A549 (cell line): ENCODE results near the gene ZNF407. TPM values are rescaled to one million over a fixed set of nuclear protein-coding genes. Genes with fewer than 3 reads are reported as not detected.

Experiments used
- ATAC-seq, 2 experiments: fragments of 200-7000 bp in 1 of 2; fragments of >200 bp in 1 of 2; cut with Nextera tagmentation in 1 of 2; cut with Tn5 transposase in 1 of 2; 3 replicates each; pipeline versions ENCODE4 v1.8.0 to v1.9.1; 2018 to 2020; ENCODE audit warnings: mild to moderate bottlenecking in 1 of 2, moderate library complexity in 1 of 2
- CTCF ChIA-PET: fragments of 300-600 bp; sonication (Branson Sonifier 250); formaldehyde crosslinking; extraction: SDS; loops from one replicate; lab custom pipeline; 2021; ENCODE audit warnings: antibody characterized with exemption, inconsistent platforms; lab: Yijun Ruan, JAX
- POLR2A ChIA-PET: fragments of 350-600 bp; formaldehyde crosslinking; extraction: SDS; loops from one replicate; lab custom pipeline; 2021; ENCODE audit warnings: antibody characterized with exemption, inconsistent platforms; lab: Yijun Ruan, JAX
- DNase-seq, 2 experiments: peaks; one replicate each; pipeline versions ENCODE4 v3.0.0 to v3.0.0-alpha.2; 2011 to 2016; ENCODE audit warnings: low read depth in 1 of 2, low spot score in 1 of 2
- FAIRE-seq: peaks from 2 replicates; lab custom pipeline; 2011; peaks lifted over from hg19 to GRCh38; lab: Jason Lieb, UNC
- H3K27ac ChIP-seq, 2 experiments: fragments of >200 bp; sonication (Bioruptor Twin); formaldehyde crosslinking; 3 replicates each; pipeline ENCODE4 v1.5.1; 2016 to 2017
- H3K4me1 ChIP-seq: fragments of >200 bp; sonication (Bioruptor Twin); formaldehyde crosslinking; 3 replicates; pipeline ENCODE4 v1.6.1; 2016
- H3K4me2 ChIP-seq: fragments of >200 bp; sonication (Bioruptor Twin); formaldehyde crosslinking; 3 replicates; pipeline ENCODE4 v1.6.1; 2016
- H3K4me3 ChIP-seq: fragments of >200 bp; sonication (Bioruptor Twin); formaldehyde crosslinking; 3 replicates; pipeline ENCODE4 v1.5.1; 2016
- H3K9me3 ChIP-seq: fragments of >200 bp; sonication (Bioruptor Twin); formaldehyde crosslinking; 3 replicates; pipeline ENCODE4 v1.6.1; 2016
- BHLHE40 ChIP-seq: IDR thresholded peaks from 2 replicates; pipeline ENCODE4 v1.6.1; 2012; ENCODE audit warnings: low read depth, low read length, inconsistent platforms
- CEBPB ChIP-seq, 2 experiments: fragments of >200 bp in 1 of 2; sonication (Bioruptor Twin) in 1 of 2; formaldehyde crosslinking in 1 of 2; IDR thresholded peaks; 2 replicates each; pipeline ENCODE4 v1.6.1; 2012 to 2016
- CHD2 ChIP-seq: fragments of 150-350 bp; IDR thresholded peaks from 2 replicates; pipeline ENCODE4 v1.6.1; 2014; ENCODE audit warnings: low read length; ENCODE audit not compliant: partially characterized antibody
- CHD4 ChIP-seq: fragments of 200-600 bp; sonication (generic); IDR thresholded peaks from 2 replicates; pipeline ENCODE4 v1.6.1; 2016; ENCODE audit warnings: antibody characterized with exemption, mild to moderate bottlenecking, borderline replicate concordance
- EHMT2 ChIP-seq: fragments of 200-600 bp; sonication (generic); IDR thresholded peaks from 2 replicates; pipeline ENCODE4 v1.6.1; 2016; ENCODE audit warnings: antibody characterized with exemption, low read depth, mild to moderate bottlenecking, moderate library complexity
- ESRRA ChIP-seq: fragments of 150-350 bp; IDR thresholded peaks from 2 replicates; pipeline ENCODE4 v1.6.1; 2014; ENCODE audit warnings: mild to moderate bottlenecking, low read length, borderline replicate concordance
- GATA3 ChIP-seq: IDR thresholded peaks from 2 replicates; pipeline ENCODE4 v1.6.1; 2012; ENCODE audit warnings: borderline replicate concordance
- HMGXB4 ChIP-seq: fragments of 250-450 bp; sonication (Bioruptor Pico); IDR thresholded peaks from 2 replicates; pipeline ENCODE4 v1.5.0; 2021; ENCODE audit warnings: mild to moderate bottlenecking, moderate library complexity, borderline replicate concordance
- HOXB13 ChIP-seq: fragments of 250-450 bp; sonication (Bioruptor Pico); IDR thresholded peaks from 2 replicates; pipeline ENCODE4 v1.5.0; 2020; ENCODE audit warnings: low read depth, mild to moderate bottlenecking, moderate library complexity
- JUN ChIP-seq, 2 experiments: fragments of >200 bp; sonication (Bioruptor Twin); formaldehyde crosslinking; IDR thresholded peaks; 2 replicates in 1 of 2; 3 replicates in 1 of 2; pipeline ENCODE4 v1.6.1; 2016 to 2017
- MAFK ChIP-seq: fragments of 450-650 bp; IDR thresholded peaks from 2 replicates; pipeline ENCODE4 v1.6.1; 2014; ENCODE audit not compliant: partially characterized antibody
- MAX ChIP-seq: IDR thresholded peaks from 2 replicates; pipeline ENCODE4 v1.6.1; 2012
- MYC ChIP-seq: IDR thresholded peaks from 2 replicates; pipeline ENCODE4 v1.6.1; 2012; ENCODE audit warnings: mild to moderate bottlenecking, inconsistent platforms, low read length, improper control_type of control experiment, borderline replicate concordance
- NPAS2 ChIP-seq: fragments of 250-450 bp; sonication (Bioruptor Pico); IDR thresholded peaks from 2 replicates; pipeline ENCODE4 v1.8.0; 2022; ENCODE audit warnings: mild to moderate bottlenecking, moderate library complexity, borderline replicate concordance
- PHF8 ChIP-seq: fragments of 200-600 bp; sonication (generic); IDR thresholded peaks from 2 replicates; pipeline ENCODE4 v1.6.1; 2016; ENCODE audit warnings: low read depth, mild to moderate bottlenecking, antibody characterized with exemption, moderate library complexity, borderline replicate concordance
- POLR2AphosphoS2 ChIP-seq: conservative IDR thresholded peaks from 2 replicates; pipeline ENCODE4 v1.6.1; 2012; ENCODE audit warnings: low read length, improper control_type of control experiment, inconsistent platforms
- RAD21 ChIP-seq, 2 experiments: fragments of >200 bp in 1 of 2; sonication (Bioruptor Twin) in 1 of 2; formaldehyde crosslinking in 1 of 2; IDR thresholded peaks in 1 of 2; conservative IDR thresholded peaks in 1 of 2; 2 replicates in 1 of 2; 3 replicates in 1 of 2; pipeline ENCODE4 v1.6.1; 2012 to 2018; ENCODE audit warnings: inconsistent platforms in 1 of 2
- RFX5 ChIP-seq: fragments of 450-650 bp; IDR thresholded peaks from 2 replicates; pipeline ENCODE4 v1.7.1; 2014; ENCODE audit warnings: antibody characterized with exemption, mild to moderate bottlenecking, moderate library complexity
- RNF2 ChIP-seq: fragments of 200-600 bp; sonication (generic); IDR thresholded peaks from 2 replicates; pipeline ENCODE4 v1.6.1; 2016; ENCODE audit warnings: low read depth, mild to moderate bottlenecking, antibody characterized with exemption, moderate library complexity, borderline replicate concordance
- SREBF2 ChIP-seq: fragments of 450-650 bp; IDR thresholded peaks from 2 replicates; pipeline ENCODE4 v1.6.1; 2014; ENCODE audit warnings: mild to moderate bottlenecking, moderate library complexity
- TFCP2L1 ChIP-seq: fragments of 250-450 bp; sonication (Bioruptor Pico); IDR thresholded peaks from 2 replicates; pipeline ENCODE4 v1.5.0; 2021; ENCODE audit warnings: mild to moderate bottlenecking
- TP53 ChIP-seq: fragments of 250-450 bp; sonication (Bioruptor Pico); IDR thresholded peaks from 2 replicates; pipeline ENCODE4 v1.5.0; 2021; ENCODE audit warnings: mild to moderate bottlenecking, moderate library complexity
- ZSCAN20 ChIP-seq: fragments of 250-450 bp; sonication (Bioruptor Pico); IDR thresholded peaks from 2 replicates; pipeline ENCODE4 v1.8.0; 2022; ENCODE audit warnings: mild to moderate bottlenecking, moderate library complexity
- WGBS: methylation state at CpG from one replicate; pipeline ENCODE4 v1.1.6; 2017; ENCODE audit errors: missing lambda C conversion rate; 5-methylcytosine and 5-hydroxymethylcytosine counted together
- polyA plus RNA-seq, 4 experiments: library from polyadenylated mRNA; depleted of rRNA in 3 of 4; stranded (reverse); fragments of >200 nt; fragmentation: RNase III in 1 of 4; extraction: RNeasy Plus Mini Kit Qiagen cat#74134 plus additional on column Dnase treatment in 1 of 4; gene quantifications; 2 replicates in 3 of 4; 3 replicates in 1 of 4; pipeline ENCODE4 v1.2.3, GENCODE V29; 2011 to 2017
- TF ChIP-seq, protein P1 (sequence below): fragments of >200 bp; sonication (Bioruptor Twin); formaldehyde crosslinking; IDR thresholded peaks from 3 replicates; pipeline ENCODE4 v1.5.1; 2016

The ZNF407 gene
- polyA plus RNA-seq, 2 of the 4 experiments (the other 2 are of a cell fraction) = 2.5 to 3.0 TPM

- Histone ChIP-seq H3K4me1 (no peaks in the 10 kb centered on the region), H3K4me2 (no peak overlapping the region), H3K9me3 (no peaks in the 10 kb centered on the region), H3K4me3 (no peak overlapping the region), H3K27ac (no peak overlapping the region)
- ChIA-PET POLR2A (no interaction called here), CTCF (no interaction called here)
- ATAC-seq (no peak), DNase-seq (no peak), FAIRE-seq (no peak)
- TF ChIP-seq RNF2 = no peak
- no peak for TF ChIP-seq EHMT2
- no peak for TF ChIP-seq ZSCAN20 (CRISPR knock-in tag)
- no peak for TF ChIP-seq RAD21 (conservative IDR thresholded peaks at IDR 0.05 in 1 of 2, IDR thresholded peaks at IDR 0.05 in 1 of 2)
- TF ChIP-seq ESRRA = no peak
- no peak for TF ChIP-seq POLR2AphosphoS2
- no peak for TF ChIP-seq CHD4
- no peak for TF ChIP-seq CHD2
- no peak for TF ChIP-seq MAFK
- no peak for TF ChIP-seq GATA3
- no peak for TF ChIP-seq TP53 (CRISPR knock-in tag)
- TF ChIP-seq SREBF2 = no peak
- no peak for TF ChIP-seq BHLHE40
- TF ChIP-seq, all 56 proteins: peak for 0
- WGBS = 85% methylated on average over 4 of the region's 10 CpGs
Measured at GRCh38 chr18:75109819-75110218, 512.1 kb downstream of the ZNF407 start.

DNA sequence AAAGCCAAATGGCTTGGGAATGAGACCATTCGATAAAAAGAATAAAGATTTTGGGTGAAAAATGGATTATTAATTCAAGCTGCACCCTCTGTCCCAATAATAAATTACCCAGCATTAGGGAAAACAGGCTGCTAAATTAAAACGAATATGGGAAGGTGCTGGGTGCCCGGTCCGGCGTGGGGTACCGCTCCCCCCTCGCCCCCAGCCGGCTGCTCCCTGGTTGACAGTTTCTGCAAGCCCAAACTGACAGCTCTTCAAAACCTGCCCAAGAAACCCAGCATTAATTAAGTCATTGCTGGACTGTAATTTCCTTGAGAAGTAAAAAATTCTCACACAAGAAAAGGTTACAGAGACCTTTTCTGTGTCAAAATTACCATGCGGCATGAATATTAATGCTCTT is 512.6 kb downstream of the ZNF407 start:
- FAIRE-seq (no peak), ATAC-seq (no peak), DNase-seq (no peak)
- ChIA-PET POLR2A (no interaction called here), CTCF (interaction anchor here (1.0 kb wide), 1 partner anchor 9 kb away, joined by 3 read pairs; no protein-coding TSS in a partner anchor)
- Histone ChIP-seq H3K4me2 (no peak overlapping the region), H3K4me3 (no peak overlapping the region), H3K27ac (no peak overlapping the region), H3K4me1 (no peaks in the 10 kb centered on the region), H3K9me3 (no peaks in the 10 kb centered on the region)
- no peak for TF ChIP-seq CEBPB (IDR thresholded peaks at IDR 0.05)
- no peak for TF ChIP-seq TFCP2L1 (CRISPR knock-in tag)
- TF ChIP-seq NPAS2 = no peak
- TF ChIP-seq RFX5 = no peak
- TF ChIP-seq HMGXB4 = no peak
- no peak for TF ChIP-seq MAX
- no peak for TF ChIP-seq RNF2
- no peak for TF ChIP-seq MAFK
- no peak for TF ChIP-seq CHD4
- TF ChIP-seq, protein P1, sequence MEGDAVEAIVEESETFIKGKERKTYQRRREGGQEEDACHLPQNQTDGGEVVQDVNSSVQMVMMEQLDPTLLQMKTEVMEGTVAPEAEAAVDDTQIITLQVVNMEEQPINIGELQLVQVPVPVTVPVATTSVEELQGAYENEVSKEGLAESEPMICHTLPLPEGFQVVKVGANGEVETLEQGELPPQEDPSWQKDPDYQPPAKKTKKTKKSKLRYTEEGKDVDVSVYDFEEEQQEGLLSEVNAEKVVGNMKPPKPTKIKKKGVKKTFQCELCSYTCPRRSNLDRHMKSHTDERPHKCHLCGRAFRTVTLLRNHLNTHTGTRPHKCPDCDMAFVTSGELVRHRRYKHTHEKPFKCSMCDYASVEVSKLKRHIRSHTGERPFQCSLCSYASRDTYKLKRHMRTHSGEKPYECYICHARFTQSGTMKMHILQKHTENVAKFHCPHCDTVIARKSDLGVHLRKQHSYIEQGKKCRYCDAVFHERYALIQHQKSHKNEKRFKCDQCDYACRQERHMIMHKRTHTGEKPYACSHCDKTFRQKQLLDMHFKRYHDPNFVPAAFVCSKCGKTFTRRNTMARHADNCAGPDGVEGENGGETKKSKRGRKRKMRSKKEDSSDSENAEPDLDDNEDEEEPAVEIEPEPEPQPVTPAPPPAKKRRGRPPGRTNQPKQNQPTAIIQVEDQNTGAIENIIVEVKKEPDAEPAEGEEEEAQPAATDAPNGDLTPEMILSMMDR = no peak
- no peak for TF ChIP-seq HOXB13
- no peak for TF ChIP-seq MYC
- no peak for TF ChIP-seq JUN (IDR thresholded peaks at IDR 0.05)
- TF ChIP-seq PHF8 = no peak
- TF ChIP-seq RAD21 (conservative IDR thresholded peaks at IDR 0.05 in 1 of 2, IDR thresholded peaks at IDR 0.05 in 1 of 2) = no peak
- WGBS = 64% methylated on average over 9 of the region's 9 CpGs
